OCI-LY7 (cell line): ENCODE measurements around the gene CBFA2T2. TPM values are rescaled to one million over a fixed set of nuclear protein-coding genes. Genes with fewer than 3 reads are reported as not detected.
A peak's percentile ranks its signal among the peaks of the same experiment; 100 is the strongest.

ENCODE experiments used
- BruUV-seq: library from RNA; stranded (reverse); fragments of 400-500 nt; replicated peaks from 2 replicates; lab custom pipeline; 2021; lab: Mats Ljungman, UMichigan
- CTCF ChIA-PET: fragments of 300-600 bp; sonication (Branson Sonifier 250); formaldehyde crosslinking; loops from one replicate; lab custom pipeline; 2022; ENCODE audit warnings: antibody characterized with exemption; ENCODE audit not compliant: unreplicated experiment; lab: Charles Lee
- POLR2A ChIA-PET: fragments of 300-600 bp; sonication (Branson Sonifier 250); formaldehyde crosslinking; loops from one replicate; lab custom pipeline; 2022; ENCODE audit warnings: antibody characterized with exemption; lab: Charles Lee
- DNase-seq: peaks from one replicate; pipeline ENCODE4 v3.0.0-alpha.2; 2015; ENCODE audit warnings: low spot score
- H2AFZ ChIP-seq: fragments of 200-600 bp; sonication (generic), shearing (Covaris generic); 2 replicates; pipeline ENCODE4 v1.6.1; 2014; ENCODE audit warnings: mild to moderate bottlenecking, antibody characterized with exemption, low read length, moderate library complexity
- H3K27ac ChIP-seq: fragments of 200-600 bp; sonication (generic); 2 replicates; pipeline ENCODE4 v1.5.1; 2014; ENCODE audit warnings: mixed run types, low read depth, mild to moderate bottlenecking, moderate library complexity, low read length, inconsistent platforms; ENCODE audit not compliant: poor library complexity, severe bottlenecking
- H3K36me3 ChIP-seq: fragments of 200-600 bp; sonication (generic); 2 replicates; pipeline ENCODE4 v1.6.1; 2014; ENCODE audit warnings: mild to moderate bottlenecking, antibody characterized with exemption, low read length, moderate library complexity, mixed read lengths; ENCODE audit not compliant: insufficient read depth
- H3K4me1 ChIP-seq: fragments of 200-600 bp; sonication (generic); 2 replicates; pipeline ENCODE4 v1.5.1; 2014; ENCODE audit warnings: mild to moderate bottlenecking, low read length; ENCODE audit not compliant: insufficient read depth, poor library complexity, severe bottlenecking
- H3K4me2 ChIP-seq: fragments of 200-600 bp; sonication (generic); 2 replicates; pipeline ENCODE4 v1.6.1; 2014; ENCODE audit warnings: mild to moderate bottlenecking, low read length
- H3K4me3 ChIP-seq: fragments of 200-600 bp; sonication (generic); 2 replicates; pipeline ENCODE4 v1.5.1; 2014; ENCODE audit warnings: mild to moderate bottlenecking, low read depth, low read length; ENCODE audit not compliant: poor library complexity, severe bottlenecking
- H3K79me2 ChIP-seq: fragments of 200-600 bp; sonication (generic); 2 replicates; pipeline ENCODE4 v1.6.1; 2016; ENCODE audit warnings: low read depth, mild to moderate bottlenecking, low read length, moderate library complexity, mixed read lengths; ENCODE audit not compliant: insufficient read depth
- H3K9me2 ChIP-seq: fragments of 200-600 bp; sonication (generic); 2 replicates; pipeline ENCODE4 v1.6.1; 2016; ENCODE audit warnings: mild to moderate bottlenecking, low read length, mixed read lengths; ENCODE audit not compliant: insufficient read depth
- H3K9me3 ChIP-seq: fragments of 200-600 bp; sonication (generic); 2 replicates; pipeline ENCODE4 v1.6.1; 2014; ENCODE audit warnings: mild to moderate bottlenecking, mixed run types, low read length, mixed read lengths
- H4K20me1 ChIP-seq: fragments of 200-600 bp; sonication (generic); 2 replicates; pipeline ENCODE4 v1.6.1; 2014; ENCODE audit warnings: mild to moderate bottlenecking, antibody characterized with exemption, low read length, moderate library complexity, mixed read lengths; ENCODE audit not compliant: insufficient read depth
- EZH2phosphoT487 ChIP-seq: fragments of 200-600 bp; sonication (generic); IDR thresholded peaks from 2 replicates; pipeline ENCODE4 v1.6.1; 2018; ENCODE audit warnings: low read depth, borderline replicate concordance, mild to moderate bottlenecking, mixed run types, antibody characterized with exemption, low read length, moderate library complexity, mixed read lengths
- intact Hi-C: fragments of 100-400 bp; cut with micrococcal nuclease; formaldehyde crosslinking; loops from one replicate; pipeline ENCODE4 v1.10.0; 2022; ENCODE audit not compliant: unreplicated experiment
- total RNA-seq, 2 experiments: library from RNA; depleted of rRNA in 1 of 2; stranded (reverse); fragments of >200 nt in 1 of 2; shearing (Covaris generic) in 1 of 2; gene quantifications; 2 replicates each; pipeline ENCODE4 v1.2.3, GENCODE V29; 2014 to 2022
- TF ChIP-seq, protein P1 (sequence below): fragments of 200-600 bp; sonication (generic); conservative IDR thresholded peaks from 2 replicates; pipeline ENCODE4 v1.5.1; 2014; ENCODE audit warnings: mild to moderate bottlenecking, antibody characterized with exemption, low read length, moderate library complexity, mixed read lengths

CBFA2T2 gene
- total RNA-seq, 2 experiments from 2014 or later, result 20.7 to 32.9 TPM

DNA sequence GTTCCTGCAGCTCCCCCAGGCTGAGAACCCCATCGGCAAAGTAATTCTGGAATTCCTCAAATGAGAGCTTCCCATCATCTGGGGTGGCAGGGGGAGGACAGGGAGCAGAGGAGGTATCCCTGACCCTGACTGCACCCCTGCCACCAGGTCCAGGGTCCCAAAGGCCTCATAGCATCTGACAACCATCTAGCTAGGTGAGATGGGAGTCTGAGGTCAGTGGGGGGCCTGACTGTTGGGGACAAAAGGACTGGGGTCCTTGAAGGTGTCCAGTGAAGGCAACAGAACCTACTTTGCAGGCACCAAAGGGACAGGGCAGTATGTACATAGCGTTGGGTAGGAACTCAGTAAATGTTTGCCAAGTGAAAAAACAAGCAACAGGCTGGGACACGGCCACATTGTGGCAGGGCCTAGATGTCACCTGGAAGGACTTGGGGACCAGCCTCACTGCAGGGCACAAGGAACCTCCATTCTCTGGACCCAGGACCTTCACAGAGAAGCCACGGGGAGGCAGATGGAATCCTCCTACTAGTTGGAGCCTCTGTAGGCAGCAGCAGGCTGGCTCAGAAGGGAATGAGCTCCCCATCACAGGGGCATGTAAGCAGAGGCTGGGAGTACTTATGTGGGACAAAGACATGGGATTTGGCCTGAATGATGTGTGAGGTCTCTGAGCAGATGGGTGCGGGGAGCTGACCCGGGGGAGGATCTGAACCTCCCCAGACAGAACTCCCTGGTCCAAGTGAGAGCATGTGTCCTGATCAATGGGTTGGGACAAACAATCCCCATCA, 181.0 kb downstream of the CBFA2T2 start:
- BruUV-seq, result no TSS peak
- Histone ChIP-seq H3K4me2 (no peak overlapping the region), H3K27ac (no peak overlapping the region), H2AFZ (no peak overlapping the region), H3K79me2 (peaks cover 18% of the 10 kb centered on the region; the same call in 1 of the 2 replicates), H3K9me3 (no peaks in the 10 kb centered on the region), H4K20me1 (0 out of 2 replicates have a peak, but pooled peaks cover 5% of the 10 kb centered on the region), H3K4me1 (peaks cover 77% of the 10 kb centered on the region), H3K4me3 (no peak overlapping the region), H3K9me2 (no peaks in the 10 kb centered on the region), H3K36me3 (peaks cover 45% of the 10 kb centered on the region; the same call in 1 of the 2 replicates)
- no peak for TF ChIP-seq EZH2phosphoT487
- TF ChIP-seq, protein P1, sequence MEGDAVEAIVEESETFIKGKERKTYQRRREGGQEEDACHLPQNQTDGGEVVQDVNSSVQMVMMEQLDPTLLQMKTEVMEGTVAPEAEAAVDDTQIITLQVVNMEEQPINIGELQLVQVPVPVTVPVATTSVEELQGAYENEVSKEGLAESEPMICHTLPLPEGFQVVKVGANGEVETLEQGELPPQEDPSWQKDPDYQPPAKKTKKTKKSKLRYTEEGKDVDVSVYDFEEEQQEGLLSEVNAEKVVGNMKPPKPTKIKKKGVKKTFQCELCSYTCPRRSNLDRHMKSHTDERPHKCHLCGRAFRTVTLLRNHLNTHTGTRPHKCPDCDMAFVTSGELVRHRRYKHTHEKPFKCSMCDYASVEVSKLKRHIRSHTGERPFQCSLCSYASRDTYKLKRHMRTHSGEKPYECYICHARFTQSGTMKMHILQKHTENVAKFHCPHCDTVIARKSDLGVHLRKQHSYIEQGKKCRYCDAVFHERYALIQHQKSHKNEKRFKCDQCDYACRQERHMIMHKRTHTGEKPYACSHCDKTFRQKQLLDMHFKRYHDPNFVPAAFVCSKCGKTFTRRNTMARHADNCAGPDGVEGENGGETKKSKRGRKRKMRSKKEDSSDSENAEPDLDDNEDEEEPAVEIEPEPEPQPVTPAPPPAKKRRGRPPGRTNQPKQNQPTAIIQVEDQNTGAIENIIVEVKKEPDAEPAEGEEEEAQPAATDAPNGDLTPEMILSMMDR, result no peak
- intact Hi-C loops, result no loop called here
- ChIA-PET CTCF (interaction anchor here (0.6 kb wide), 1 partner anchor 93 kb away, joined by 3 read pairs; no protein-coding TSS in a partner anchor), POLR2A (interaction anchor here (1.4 kb wide), 1 partner anchor 14 kb away, joined by 5 read pairs; no protein-coding TSS in a partner anchor)
- no peak for DNase-seq

DNA sequence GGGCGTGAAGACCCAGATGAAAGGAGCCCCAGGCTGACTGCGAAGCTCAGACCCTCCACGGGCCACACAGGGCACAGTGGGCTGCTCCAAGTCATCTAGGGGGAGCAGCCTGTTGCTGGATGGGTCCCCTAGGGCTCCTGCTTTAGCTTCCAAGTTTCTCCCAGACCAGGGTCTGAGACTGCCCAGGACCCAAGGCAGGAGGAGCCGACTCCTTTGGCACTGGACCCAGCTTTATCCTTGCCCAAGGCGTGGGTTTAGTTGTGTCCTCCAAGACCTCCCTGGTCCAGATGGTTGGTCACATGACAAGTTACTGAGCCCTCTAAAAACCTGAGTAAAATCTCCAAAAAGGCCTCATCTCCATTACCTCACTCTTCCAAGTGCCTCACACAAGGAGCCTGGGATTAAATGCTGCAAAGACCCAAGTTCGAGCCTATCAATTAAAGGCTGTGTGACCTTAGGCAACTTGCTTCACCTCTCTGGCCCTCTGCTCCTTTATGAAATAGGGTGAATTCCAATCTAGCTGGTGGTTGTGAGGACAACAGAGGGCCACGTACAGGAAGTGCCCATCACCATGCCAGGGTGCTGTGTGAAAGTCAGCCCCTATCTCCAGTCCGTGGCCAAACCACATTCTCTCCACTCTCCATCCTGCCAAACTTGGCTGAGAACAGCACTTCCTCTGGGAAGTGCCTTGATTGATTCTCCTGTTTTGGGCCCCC, 181.8 kb downstream of the CBFA2T2 start:
- Histone ChIP-seq H3K9me3 (no peaks in the 10 kb centered on the region), H3K4me1 (peaks cover 69% of the 10 kb centered on the region), H3K4me3 (no peak overlapping the region), H2AFZ (no peak overlapping the region), H3K36me3 (peaks cover 53% of the 10 kb centered on the region), H3K79me2 (peaks cover 18% of the 10 kb centered on the region; the same call in 1 of the 2 replicates), H4K20me1 (0 out of 2 replicates have a peak, but pooled peaks cover 5% of the 10 kb centered on the region), H3K27ac (no peak overlapping the region), H3K4me2 (peak overlapping the region; percentile 94; the same call in 1 of the 2 replicates), H3K9me2 (no peaks in the 10 kb centered on the region)
- ChIA-PET POLR2A (interaction anchor here (1.4 kb wide), 1 partner anchor 13 kb away, joined by 5 read pairs; no protein-coding TSS in a partner anchor), CTCF (no interaction called here)
- BruUV-seq, result no TSS peak
- intact Hi-C loops, result no loop called here
- no peak for TF ChIP-seq EZH2phosphoT487
- TF ChIP-seq, protein P1, result no peak
- DNase-seq, result no peak
